Brain microvascular endothelial cell (primary cell): ENCODE data around the gene LMAN2.
"Not testable (repeated sequence)": the region's sequence is repeated elsewhere in the genome, so short reads cannot be mapped to it uniquely, and the experiment has no call there.

Experiments
- DNase-seq: peaks from one replicate; pipeline ENCODE4 v3.0.0-alpha.2; 2020
- H3K27ac ChIP-seq: fragments of 250-450 bp; sonication (Bioruptor Pico); 2 replicates; pipeline ENCODE4 v1.5.1; 2020; ENCODE audit warnings: mild to moderate bottlenecking, moderate library complexity
- H3K27me3 ChIP-seq: fragments of 250-450 bp; sonication (Bioruptor Pico); replicated peaks from 2 replicates; pipeline ENCODE4 v1.5.1; 2020; ENCODE audit warnings: mild to moderate bottlenecking
- H3K36me3 ChIP-seq: fragments of 250-450 bp; sonication (Bioruptor Pico); replicated peaks from 2 replicates; pipeline ENCODE4 v1.5.1; 2020; ENCODE audit warnings: mild to moderate bottlenecking
- H3K4me3 ChIP-seq: 2 replicates; pipeline ENCODE4 v1.5.1; 2011; ENCODE audit warnings: low read depth, mild to moderate bottlenecking, control low read depth, low read length, moderate library complexity
- in situ Hi-C: cut with HindIII; loops from 2 replicates; pipeline ENCODE4 v1.10.0; 2017; ENCODE audit warnings: low sequenced_read_pairs, low pct_ligation_motif_present
- TF ChIP-seq, protein P1 (sequence below): IDR thresholded peaks from 2 replicates; pipeline ENCODE4 v1.5.1; 2011; ENCODE audit warnings: low read depth, mild to moderate bottlenecking, moderate library complexity, low read length, control low read depth, inconsistent platforms; ENCODE audit errors: missing control alignments

The LMAN2 gene

GRCh38 chr5:177362292-177362609 lies 10.8 kb upstream of the LMAN2 start:
- TF ChIP-seq, protein P1, sequence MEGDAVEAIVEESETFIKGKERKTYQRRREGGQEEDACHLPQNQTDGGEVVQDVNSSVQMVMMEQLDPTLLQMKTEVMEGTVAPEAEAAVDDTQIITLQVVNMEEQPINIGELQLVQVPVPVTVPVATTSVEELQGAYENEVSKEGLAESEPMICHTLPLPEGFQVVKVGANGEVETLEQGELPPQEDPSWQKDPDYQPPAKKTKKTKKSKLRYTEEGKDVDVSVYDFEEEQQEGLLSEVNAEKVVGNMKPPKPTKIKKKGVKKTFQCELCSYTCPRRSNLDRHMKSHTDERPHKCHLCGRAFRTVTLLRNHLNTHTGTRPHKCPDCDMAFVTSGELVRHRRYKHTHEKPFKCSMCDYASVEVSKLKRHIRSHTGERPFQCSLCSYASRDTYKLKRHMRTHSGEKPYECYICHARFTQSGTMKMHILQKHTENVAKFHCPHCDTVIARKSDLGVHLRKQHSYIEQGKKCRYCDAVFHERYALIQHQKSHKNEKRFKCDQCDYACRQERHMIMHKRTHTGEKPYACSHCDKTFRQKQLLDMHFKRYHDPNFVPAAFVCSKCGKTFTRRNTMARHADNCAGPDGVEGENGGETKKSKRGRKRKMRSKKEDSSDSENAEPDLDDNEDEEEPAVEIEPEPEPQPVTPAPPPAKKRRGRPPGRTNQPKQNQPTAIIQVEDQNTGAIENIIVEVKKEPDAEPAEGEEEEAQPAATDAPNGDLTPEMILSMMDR: no peak
- no peak overlapping the region for H3K27ac ChIP-seq
- H3K4me3 ChIP-seq: no peak overlapping the region

GRCh38 chr5:177361418-177362291 lies 10.2 kb upstream of the LMAN2 start:
- Histone ChIP-seq H3K27ac (no peak overlapping the region), H3K36me3 (no peaks in the 10 kb centered on the region), H3K27me3 (no peaks in the 10 kb centered on the region), H3K4me3 (no peak overlapping the region)
- DNase-seq: no peak
- in situ Hi-C loops: no loop called here
- TF ChIP-seq, protein P1: no peak

More at GRCh38 chr5:177362292-177362609, 10.8 kb upstream of the LMAN2 start:
- in situ Hi-C loops: no loop called here
- no peak for DNase-seq
- H3K27me3 ChIP-seq: no peaks in the 10 kb centered on the region
- no peaks in the 10 kb centered on the region for H3K36me3 ChIP-seq

DNA sequence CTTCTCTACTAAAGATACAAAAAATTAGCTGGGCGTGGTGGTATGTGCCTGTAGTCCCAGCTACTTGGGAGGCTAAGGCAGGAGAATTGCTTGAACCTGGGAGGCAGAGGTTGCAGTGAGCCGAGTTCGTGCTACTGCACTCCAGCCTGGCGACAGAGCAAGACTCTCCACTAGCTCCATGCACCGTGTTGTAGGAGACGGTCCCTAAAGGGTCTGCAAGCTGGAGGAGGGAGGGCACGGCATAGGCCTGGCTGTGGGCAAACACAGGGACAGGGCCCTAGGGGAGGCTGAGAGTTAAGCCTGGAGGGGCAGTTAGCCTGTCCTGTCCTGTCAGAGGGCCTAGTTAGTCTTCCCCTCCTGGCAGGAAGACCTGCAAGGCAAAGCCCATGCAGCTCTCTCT lies 9.3 kb upstream of the LMAN2 start:
- DNase-seq, H3K4me3 ChIP-seq, H3K27ac ChIP-seq, H3K27me3 ChIP-seq, in situ Hi-C loops, H3K36me3 ChIP-seq: not testable (repeated sequence)

DNA sequence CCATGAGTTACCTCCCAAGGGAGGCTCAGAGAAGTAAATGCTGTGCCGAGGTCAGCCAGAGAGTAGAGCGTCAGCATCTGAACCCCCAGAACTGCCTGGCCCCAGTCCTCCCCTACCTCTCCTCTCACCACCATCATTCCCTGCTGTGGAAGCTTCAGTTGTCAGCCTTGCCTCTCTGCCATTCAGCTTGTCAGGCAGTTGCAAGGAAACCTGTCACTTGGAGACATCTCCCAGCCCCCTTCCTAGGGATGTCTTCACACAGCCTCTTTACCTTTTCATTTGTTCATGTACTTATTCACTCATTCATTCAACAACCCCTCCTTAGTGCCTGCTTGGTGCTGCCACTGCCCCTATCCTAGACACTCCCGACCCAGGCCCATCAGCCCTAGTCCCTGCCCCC lies 8.4 kb upstream of the LMAN2 start:
- Histone ChIP-seq H3K36me3 (no peaks in the 10 kb centered on the region), H3K27ac (no peak overlapping the region), H3K4me3 (no peak overlapping the region), H3K27me3 (no peaks in the 10 kb centered on the region)
- TF ChIP-seq, protein P1: no peak
- no peak for DNase-seq
- in situ Hi-C loops: no loop called here

GRCh38 chr5:177359451-177359851 lies 8.0 kb upstream of the LMAN2 start:
- Histone ChIP-seq H3K4me3 (no peak overlapping the region), H3K27me3 (no peaks in the 10 kb centered on the region), H3K36me3 (no peaks in the 10 kb centered on the region), H3K27ac (no peak overlapping the region)
- in situ Hi-C loops: no loop called here
- TF ChIP-seq, protein P1: no peak
- DNase-seq: no peak

GRCh38 chr5:177358370-177358819 lies 6.9 kb upstream of the LMAN2 start:
- Histone ChIP-seq H3K4me3 (no peak overlapping the region), H3K27ac (no peak overlapping the region), H3K36me3 (no peaks in the 10 kb centered on the region), H3K27me3 (no peaks in the 10 kb centered on the region)
- in situ Hi-C loops: no loop called here
- TF ChIP-seq, protein P1: no peak
- DNase-seq: no peak
